Thymus (tissue), 11 donors: Measurements from ENCODE around the gene ZBTB48. TPM values are rescaled to one million over a fixed set of nuclear protein-coding genes. Genes with fewer than 3 reads are reported as not detected.

Source experiments
- DNase-seq, 9 donors: peaks; one replicate each; pipeline ENCODE4 v3.0.0-alpha.2; 2013; ENCODE audit warnings: low spot score in 9 of 9, low read depth in 6 of 9, missing footprints in 1 of 9
- H3K27ac ChIP-seq, 2 donors: one replicate each; pipeline ENCODE4 v1.5.1; 2013; ENCODE audit warnings: control low read depth in 1 of 2, low read depth in 1 of 2, low read length in 1 of 2, mild to moderate bottlenecking in 1 of 2, moderate library complexity in 1 of 2
- H3K27me3 ChIP-seq, 2 donors: one replicate each; pipeline ENCODE4 v1.5.1; 2013; ENCODE audit warnings: low read length in 1 of 2; ENCODE audit not compliant: control insufficient read depth in 2 of 2, insufficient read depth in 1 of 2
- H3K36me3 ChIP-seq, 2 donors: one replicate each; pipeline ENCODE4 v1.5.1; 2013; ENCODE audit warnings: low read length in 1 of 2, mild to moderate bottlenecking in 1 of 2, moderate library complexity in 1 of 2; ENCODE audit not compliant: control insufficient read depth in 2 of 2, insufficient read depth in 2 of 2
- H3K4me1 ChIP-seq, 2 donors: one replicate each; pipeline ENCODE4 v1.5.1; 2013; ENCODE audit warnings: low read length in 2 of 2; ENCODE audit not compliant: control insufficient read depth in 2 of 2, insufficient read depth in 2 of 2
- H3K4me3 ChIP-seq, 2 donors: one replicate each; pipeline ENCODE4 v1.5.1; 2013; ENCODE audit warnings: low read length in 2 of 2, control low read depth in 1 of 2, mild to moderate bottlenecking in 1 of 2
- H3K9me3 ChIP-seq, 2 donors: one replicate each; pipeline ENCODE4 v1.5.1; 2013; ENCODE audit warnings: low read length in 1 of 2, mild to moderate bottlenecking in 1 of 2; ENCODE audit not compliant: control insufficient read depth in 2 of 2, insufficient read depth in 1 of 2
- WGBS: extraction: QIAGEN DNeasy Blood & Tissue Kit; methylation state at CpG from one replicate; pipeline ENCODE4 v1.1.7; 2013; 5-methylcytosine and 5-hydroxymethylcytosine counted together
- polyA plus RNA-seq: library from polyadenylated mRNA; stranded (reverse); fragments of 200-250 nt; gene quantifications from one replicate; pipeline ENCODE4 v1.2.3, GENCODE V29; 2013
- total RNA-seq: library from RNA; stranded (reverse); fragments of 120-200 nt; gene quantifications from one replicate; pipeline ENCODE4 v1.2.4, GENCODE V29; 2013
- donor health status: healthy.

ZBTB48 gene
- total and polyA plus RNA-seq, 2 donors, result 30.7 to 124 TPM

DNA sequence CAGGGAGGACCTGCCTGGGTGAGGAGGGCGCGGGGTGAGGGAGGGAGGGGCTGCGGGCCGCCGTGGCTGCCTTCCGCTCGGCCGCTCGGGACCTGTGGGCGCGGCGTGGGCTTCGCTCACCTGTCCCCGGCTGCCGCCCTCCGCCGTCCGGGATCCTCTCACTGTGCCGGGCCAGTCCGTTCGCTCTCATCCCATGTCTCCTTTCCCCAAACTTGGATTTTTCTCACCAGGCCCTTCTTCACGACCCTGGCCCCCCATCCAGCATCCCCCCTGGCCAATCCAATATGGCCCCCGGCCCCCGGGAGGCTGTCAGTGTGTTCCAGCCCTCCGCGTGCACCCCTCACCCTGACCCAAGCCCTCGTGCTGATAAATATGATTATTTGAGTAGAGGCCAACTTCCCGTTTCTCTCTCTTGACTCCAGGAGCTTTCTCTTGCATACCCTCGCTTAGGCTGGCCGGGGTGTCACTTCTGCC, 362 bp downstream of the ZBTB48 start:
- Histone ChIP-seq H3K27me3 (no peaks in the 10 kb centered on the region), H3K36me3 (peaks cover 1 to 3% of the 10 kb centered on the region in 2 donors), H3K27ac (peak overlapping the region; percentile 32 to 88), H3K9me3 (peaks cover 0 to 4% of the 10 kb centered on the region in 2 donors), H3K4me3 (peak overlapping the region; percentile 75 to 89), H3K4me1 (peaks cover 17 to 25% of the 10 kb centered on the region in 2 donors)
- WGBS, result 1% methylated on average over 30 of the region's 30 CpGs
- DNase-seq, result no peak

DNA sequence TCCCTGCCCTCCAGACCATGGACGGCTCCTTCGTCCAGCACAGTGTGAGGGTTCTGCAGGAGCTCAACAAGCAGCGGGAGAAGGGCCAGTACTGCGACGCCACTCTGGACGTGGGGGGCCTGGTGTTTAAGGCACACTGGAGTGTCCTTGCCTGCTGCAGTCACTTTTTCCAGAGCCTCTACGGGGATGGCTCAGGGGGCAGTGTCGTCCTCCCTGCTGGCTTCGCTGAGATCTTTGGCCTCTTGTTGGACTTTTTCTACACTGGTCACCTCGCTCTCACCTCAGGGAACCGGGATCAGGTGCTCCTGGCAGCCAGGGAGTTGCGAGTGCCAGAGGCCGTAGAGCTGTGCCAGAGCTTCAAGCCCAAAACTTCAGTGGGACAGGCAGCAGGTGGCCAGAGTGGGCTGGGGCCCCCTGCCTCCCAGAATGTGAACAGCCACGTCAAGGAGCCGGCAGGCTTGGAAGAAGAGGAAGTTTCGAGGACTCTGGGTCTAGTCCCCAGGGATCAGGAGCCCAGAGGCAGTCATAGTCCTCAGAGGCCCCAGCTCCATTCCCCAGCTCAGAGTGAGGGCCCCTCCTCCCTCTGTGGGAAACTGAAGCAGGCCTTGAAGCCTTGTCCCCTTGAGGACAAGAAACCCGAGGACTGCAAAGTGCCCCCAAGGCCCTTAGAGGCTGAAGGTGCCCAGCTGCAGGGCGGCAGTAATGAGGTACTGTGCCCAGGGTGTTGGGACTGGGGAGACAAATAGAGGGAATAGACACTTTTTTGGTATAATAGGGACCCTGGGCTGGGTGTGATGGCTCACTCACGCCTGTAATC, 1.0 kb downstream of the ZBTB48 start:
- WGBS, result 44% methylated on average over 19 of the region's 19 CpGs
- peaks cover 3 to 6% of the 10 kb centered on the region in 2 donors for H3K36me3 ChIP-seq
- no peaks in the 10 kb centered on the region for H3K27me3 ChIP-seq
- H3K9me3 ChIP-seq, result peaks cover 0 to 4% of the 10 kb centered on the region in 2 donors
- peaks cover 17 to 25% of the 10 kb centered on the region in 2 donors for H3K4me1 ChIP-seq
- peak overlapping the region in 1 of 2 donors; percentile 26 for H3K27ac ChIP-seq
- DNase-seq, result no peak
- peak overlapping the region; percentile 75 to 89 for H3K4me3 ChIP-seq

DNA sequence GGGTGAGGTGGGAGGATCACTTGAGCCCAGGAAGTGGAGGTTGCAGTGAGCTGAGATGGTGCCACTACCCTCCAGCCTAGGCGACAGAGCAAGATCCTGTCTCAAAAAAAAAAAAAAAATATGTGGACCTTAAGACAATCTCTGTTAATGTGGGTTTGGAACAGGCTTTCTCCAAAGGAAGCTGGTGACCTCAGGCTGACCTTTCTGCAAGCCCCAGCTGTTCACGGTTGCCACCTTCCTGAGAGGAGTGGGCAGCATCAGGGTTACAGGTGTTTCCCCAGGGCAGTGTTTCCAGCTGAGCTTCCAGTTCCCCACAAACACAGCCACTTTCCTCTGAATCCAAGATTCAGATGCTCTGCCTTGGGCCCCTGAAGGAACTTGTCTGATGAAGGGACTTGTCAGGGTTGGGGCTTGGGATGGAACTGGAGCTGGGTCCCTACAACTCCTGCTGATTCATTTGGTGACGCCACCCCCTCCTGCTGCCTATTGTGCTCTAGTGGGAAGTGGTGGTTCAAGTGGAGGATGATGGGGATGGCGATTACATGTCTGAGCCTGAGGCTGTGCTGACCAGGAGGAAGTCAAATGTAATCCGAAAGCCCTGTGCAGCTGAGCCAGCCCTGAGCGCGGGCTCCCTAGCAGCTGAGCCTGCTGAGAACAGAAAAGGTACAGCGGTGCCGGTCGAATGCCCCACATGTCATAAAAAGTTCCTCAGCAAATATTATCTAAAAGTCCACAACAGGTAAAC, 1.9 kb downstream of the ZBTB48 start:
- WGBS, result 76% methylated on average over 10 of the region's 10 CpGs
- Histone ChIP-seq H3K9me3 (peaks cover 0 to 4% of the 10 kb centered on the region in 2 donors), H3K4me1 (peaks cover 17 to 25% of the 10 kb centered on the region in 2 donors), H3K36me3 (peaks cover 6 to 10% of the 10 kb centered on the region in 2 donors), H3K4me3 (no peak overlapping the region), H3K27me3 (no peaks in the 10 kb centered on the region), H3K27ac (no peak overlapping the region)
- DNase-seq, result no peak

DNA sequence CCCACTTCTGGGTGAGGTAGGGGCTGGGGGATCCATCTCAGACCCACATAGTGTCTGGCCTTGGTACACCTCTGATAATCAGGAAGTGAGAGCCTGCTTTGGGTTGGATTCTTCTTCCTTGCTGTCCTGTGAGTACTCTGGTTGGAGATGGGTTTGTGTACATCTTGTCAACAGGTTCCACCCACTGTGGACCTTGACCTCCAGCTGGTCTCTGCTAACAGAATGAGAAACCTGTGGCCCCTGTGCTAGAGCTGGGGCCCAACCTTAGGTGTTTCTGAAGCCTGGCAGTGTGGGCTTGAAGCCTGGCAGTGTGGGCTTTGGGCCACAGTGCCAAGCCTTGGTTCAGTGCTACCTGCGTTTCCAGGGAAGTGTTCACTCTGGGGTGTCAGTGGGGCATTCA, 2.6 kb downstream of the ZBTB48 start:
- Histone ChIP-seq H3K4me3 (no peak overlapping the region), H3K27me3 (no peaks in the 10 kb centered on the region), H3K27ac (no peak overlapping the region), H3K9me3 (peaks cover 0 to 4% of the 10 kb centered on the region in 2 donors), H3K36me3 (peaks cover 6 to 11% of the 10 kb centered on the region in 2 donors), H3K4me1 (peaks cover 24 to 29% of the 10 kb centered on the region in 2 donors)
- no peak for DNase-seq
- WGBS, result 98% methylated on average over 1 of the region's 1 CpG

DNA sequence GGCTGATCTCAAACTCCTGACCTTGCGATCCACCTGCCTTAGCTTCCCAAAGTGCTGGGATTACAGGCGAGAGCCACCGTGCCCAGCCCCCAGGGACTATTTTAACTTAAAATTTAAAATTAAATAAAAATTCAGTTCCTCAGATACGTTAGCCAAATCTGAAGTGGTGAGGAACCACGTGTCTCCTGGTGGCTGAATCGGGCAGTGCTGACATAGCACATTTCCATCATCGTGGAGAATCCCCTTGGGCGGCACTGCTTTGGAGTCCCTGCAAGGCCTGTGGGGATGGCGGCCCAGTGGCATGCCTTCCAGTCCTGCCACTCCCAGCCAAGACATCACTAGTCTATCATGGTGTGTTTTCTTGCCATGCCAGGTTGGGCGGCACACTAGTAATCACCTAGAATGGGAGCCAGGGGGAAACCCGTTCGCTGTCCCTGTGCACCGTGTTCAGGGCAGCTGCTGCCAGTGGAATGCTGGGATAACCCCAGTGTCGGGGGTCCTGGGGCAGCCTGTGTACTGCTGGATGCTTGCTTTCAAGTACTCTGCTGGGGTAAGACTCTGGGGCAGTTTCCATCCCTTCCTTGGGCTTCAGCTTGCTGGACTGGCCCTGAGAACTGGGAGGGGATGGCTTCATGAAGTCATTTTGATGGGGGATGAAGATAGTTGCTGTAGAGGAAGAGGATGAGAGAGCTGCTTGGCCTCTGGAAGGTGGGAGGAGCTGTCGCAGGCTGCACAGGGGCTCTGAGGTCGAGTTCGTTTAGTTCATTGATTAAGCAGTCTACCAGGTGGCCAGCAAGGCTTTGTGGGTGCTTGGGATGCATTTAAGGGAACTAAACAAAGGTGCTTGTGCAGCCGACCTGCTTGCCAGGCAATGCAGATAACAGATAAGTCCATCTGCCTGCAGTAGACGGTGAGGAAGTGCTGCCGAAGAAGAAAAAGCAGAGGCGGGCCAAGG, 4.6 kb downstream of the ZBTB48 start:
- peaks cover 0 to 4% of the 10 kb centered on the region in 2 donors for H3K9me3 ChIP-seq
- peaks cover 22 to 27% of the 10 kb centered on the region in 2 donors for H3K36me3 ChIP-seq
- H3K27ac ChIP-seq, result no peak overlapping the region
- H3K4me1 ChIP-seq, result peaks cover 34 to 39% of the 10 kb centered on the region in 2 donors
- no peak overlapping the region for H3K4me3 ChIP-seq
- 93% methylated on average over 21 of the region's 21 CpGs for WGBS
- DNase-seq, result no peak
- no peaks in the 10 kb centered on the region for H3K27me3 ChIP-seq

DNA sequence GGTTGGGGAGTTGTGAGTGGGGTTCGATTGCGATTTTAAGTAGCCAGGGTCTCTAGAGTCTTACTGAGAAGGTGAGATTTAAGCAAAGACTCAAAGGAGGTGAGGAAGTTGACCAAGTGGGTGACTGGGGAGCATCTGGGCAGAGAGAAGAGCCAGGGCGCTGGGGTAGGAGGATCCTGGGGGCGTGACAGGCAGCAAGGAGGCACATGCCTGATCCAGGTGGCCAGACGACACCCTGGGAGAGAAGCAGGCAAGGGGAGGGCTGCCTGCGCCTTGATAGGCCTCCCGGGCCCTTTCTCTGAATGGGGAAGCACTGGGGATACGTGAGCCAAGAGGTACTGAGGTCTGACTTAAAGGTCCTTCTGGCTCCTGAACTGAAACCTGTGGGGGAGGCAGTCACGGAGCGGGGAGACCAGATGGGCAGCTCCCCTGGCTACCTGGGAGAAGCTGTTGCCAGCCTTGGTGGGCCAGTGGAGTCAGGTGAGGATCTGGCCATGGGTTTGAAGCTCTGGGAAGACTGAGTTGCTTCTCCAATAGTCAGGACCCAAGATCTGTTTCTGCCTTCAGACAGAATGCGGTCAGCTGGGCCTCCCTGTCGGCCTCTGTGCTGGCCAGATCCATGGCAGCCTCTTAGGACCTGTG, 5.4 kb downstream of the ZBTB48 start:
- H3K9me3 ChIP-seq, result peaks cover 0 to 4% of the 10 kb centered on the region in 2 donors
- DNase-seq, result no peak
- peaks cover 29 to 35% of the 10 kb centered on the region in 2 donors for H3K36me3 ChIP-seq
- no peak overlapping the region for H3K27ac ChIP-seq
- no peak overlapping the region for H3K4me3 ChIP-seq
- H3K4me1 ChIP-seq, result peaks cover 33 to 36% of the 10 kb centered on the region in 2 donors
- WGBS, result 97% methylated on average over 12 of the region's 12 CpGs
- H3K27me3 ChIP-seq, result no peaks in the 10 kb centered on the region

DNA sequence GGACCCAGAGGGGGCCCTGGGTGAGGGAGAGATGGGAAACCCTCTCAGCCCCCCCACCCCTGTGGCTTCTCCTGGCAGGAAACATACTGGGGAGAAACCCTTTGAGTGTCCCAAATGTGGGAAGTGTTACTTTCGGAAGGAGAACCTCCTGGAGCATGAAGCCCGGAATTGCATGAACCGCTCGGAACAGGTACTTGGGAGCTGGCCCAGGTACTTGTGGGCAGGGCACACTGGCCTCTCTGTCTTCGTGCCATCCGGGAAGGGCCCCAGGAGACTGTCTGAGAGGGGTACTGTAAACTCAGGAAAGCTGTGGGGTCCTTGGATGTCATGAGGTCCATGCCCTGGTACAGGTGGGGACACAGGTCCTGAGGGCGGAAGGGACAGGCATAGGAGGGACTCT, 6.0 kb downstream of the ZBTB48 start:
- 98% methylated on average over 7 of the region's 7 CpGs for WGBS
- Histone ChIP-seq H3K27ac (no peak overlapping the region), H3K36me3 (peaks cover 34 to 40% of the 10 kb centered on the region in 2 donors), H3K4me3 (no peak overlapping the region), H3K9me3 (peaks cover 0 to 3% of the 10 kb centered on the region in 2 donors), H3K4me1 (peaks cover 30 to 31% of the 10 kb centered on the region in 2 donors), H3K27me3 (no peaks in the 10 kb centered on the region)
- no peak for DNase-seq

DNA sequence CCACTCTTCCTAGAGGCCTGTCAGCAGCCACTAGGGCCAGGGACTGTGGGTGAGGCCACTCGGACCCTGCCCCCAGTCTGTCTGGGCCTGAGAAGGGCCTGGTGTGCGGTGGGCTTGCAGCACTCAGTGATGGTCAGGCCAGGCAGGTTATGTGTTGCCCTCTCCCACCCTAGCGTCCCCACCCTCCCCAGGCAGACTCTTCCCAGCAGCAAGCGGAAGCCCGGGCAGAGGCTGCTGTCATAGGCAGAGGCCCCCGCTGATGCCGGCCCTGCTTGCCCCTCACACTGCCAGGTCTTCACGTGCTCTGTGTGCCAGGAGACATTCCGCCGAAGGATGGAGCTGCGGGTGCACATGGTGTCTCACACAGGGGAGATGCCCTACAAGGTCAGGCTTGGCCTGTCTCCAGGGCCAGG, 6.6 kb downstream of the ZBTB48 start:
- H3K4me3 ChIP-seq, result no peak overlapping the region
- DNase-seq, result no peak
- 97% methylated on average over 11 of the region's 11 CpGs for WGBS
- peaks cover 31 to 32% of the 10 kb centered on the region in 2 donors for H3K4me1 ChIP-seq
- H3K27ac ChIP-seq, result no peak overlapping the region
- H3K27me3 ChIP-seq, result no peaks in the 10 kb centered on the region
- no peaks in the 10 kb centered on the region for H3K9me3 ChIP-seq
- H3K36me3 ChIP-seq, result peaks cover 35 to 40% of the 10 kb centered on the region in 2 donors
